HG02943 (cell line): Measurements from ENCODE around the gene MBD4.

Source experiments
- ATAC-seq: cut with Tn5 transposase; IDR thresholded peaks from one replicate; pipeline ENCODE4 v1.9.1; 2021; ENCODE audit warnings: mild to moderate bottlenecking, low read depth, moderate library complexity; ENCODE audit not compliant: unreplicated experiment

MBD4 gene

GRCh38 chr3:129433565-129433964 is 6.2 kb downstream of the MBD4 start:
- no peak for ATAC-seq

GRCh38 chr3:129432671-129433070 is 7.1 kb downstream of the MBD4 start:
- ATAC-seq: no peak

GRCh38 chr3:129432036-129432435 is 7.7 kb downstream of the MBD4 start:
- no peak for ATAC-seq

- no peak for ATAC-seq
Observed at GRCh38 chr3:129429602-129430001, 10.1 kb downstream of the MBD4 start.

GRCh38 chr3:129429080-129429451 is 10.7 kb downstream of the MBD4 start:
- ATAC-seq: no peak

- no peak for ATAC-seq
Observed at GRCh38 chr3:129428376-129429079, 11.2 kb downstream of the MBD4 start, which contains the start of gene EFCAB12. Gene EFCAB12, minus strand, starts transcription at chr3:129428636. Its CDS starts 148 bp downstream, at chr3:129428488.

- no peak for ATAC-seq
Observed at GRCh38 chr3:129428007-129428375, 11.8 kb downstream of the MBD4 start.

GRCh38 chr3:129425619-129426018 is 14.1 kb downstream of the MBD4 start:
- ATAC-seq: no peak

- ATAC-seq: no peak
Observed at GRCh38 chr3:129425213-129425612, 14.5 kb downstream of the MBD4 start.

GRCh38 chr3:129424185-129424841 is 15.4 kb downstream of the MBD4 start:
- no peak for ATAC-seq

GRCh38 chr3:129422897-129423296 is 16.9 kb downstream of the MBD4 start:
- ATAC-seq: no peak

- ATAC-seq: no peak
Observed at GRCh38 chr3:129421988-129422745, 17.6 kb downstream of the MBD4 start.

- no peak for ATAC-seq
Observed at GRCh38 chr3:129421236-129421883, 18.4 kb downstream of the MBD4 start.

- ATAC-seq: no peak
Observed at GRCh38 chr3:129419476-129419875, 20.3 kb downstream of the MBD4 start.

GRCh38 chr3:129418041-129418973 is 21.4 kb downstream of the MBD4 start:
- ATAC-seq: no peak

- ATAC-seq: no peak
Observed at GRCh38 chr3:129417326-129417725, 22.4 kb downstream of the MBD4 start.

GRCh38 chr3:129416415-129416814 is 23.3 kb downstream of the MBD4 start:
- ATAC-seq: no peak

- no peak for ATAC-seq
Observed at GRCh38 chr3:129415830-129416229, 23.9 kb downstream of the MBD4 start.

- no peak for ATAC-seq
Observed at GRCh38 chr3:129415378-129415777, 24.4 kb downstream of the MBD4 start.
